A549 (cell line): ENCODE measurements around the gene TBCK.

Experiments
- CHD2 ChIP-seq: fragments of 150-350 bp; IDR thresholded peaks from 2 replicates; pipeline ENCODE4 v1.6.1; 2014; ENCODE audit warnings: low read length; ENCODE audit not compliant: partially characterized antibody
- HOXB5 ChIP-seq: fragments of 250-450 bp; sonication (Bioruptor Pico); IDR thresholded peaks from 2 replicates; pipeline ENCODE4 v1.5.0; 2020; ENCODE audit warnings: mild to moderate bottlenecking, moderate library complexity
- MAZ ChIP-seq: fragments of 150-350 bp; IDR thresholded peaks from 2 replicates; pipeline ENCODE4 v1.6.1; 2014; ENCODE audit warnings: antibody characterized with exemption, low read depth, low read length, borderline replicate concordance
- POLR2A ChIP-seq: IDR thresholded peaks from 2 replicates; pipeline ENCODE4 v1.6.1; 2012; ENCODE audit warnings: mild to moderate bottlenecking, low read length
- RCOR1 ChIP-seq: fragments of 150-350 bp; IDR thresholded peaks from 2 replicates; pipeline ENCODE4 v1.6.1; 2014; ENCODE audit warnings: antibody characterized with exemption, low read length, low read depth
- SREBF2 ChIP-seq: fragments of 450-650 bp; IDR thresholded peaks from 2 replicates; pipeline ENCODE4 v1.6.1; 2014; ENCODE audit warnings: mild to moderate bottlenecking, moderate library complexity
- ZC3H11A ChIP-seq: fragments of 450-650 bp; IDR thresholded peaks from 2 replicates; pipeline ENCODE4 v1.6.1; 2014; ENCODE audit warnings: antibody characterized with exemption, mild to moderate bottlenecking
- TF ChIP-seq, protein P1 (sequence below): fragments of >200 bp; sonication (Bioruptor Twin); formaldehyde crosslinking; IDR thresholded peaks from 3 replicates; pipeline ENCODE4 v1.5.1; 2016
- TF ChIP-seq, protein P2 (sequence below): IDR thresholded peaks from 2 replicates; pipeline ENCODE4 v1.6.1; 2012

DNA sequence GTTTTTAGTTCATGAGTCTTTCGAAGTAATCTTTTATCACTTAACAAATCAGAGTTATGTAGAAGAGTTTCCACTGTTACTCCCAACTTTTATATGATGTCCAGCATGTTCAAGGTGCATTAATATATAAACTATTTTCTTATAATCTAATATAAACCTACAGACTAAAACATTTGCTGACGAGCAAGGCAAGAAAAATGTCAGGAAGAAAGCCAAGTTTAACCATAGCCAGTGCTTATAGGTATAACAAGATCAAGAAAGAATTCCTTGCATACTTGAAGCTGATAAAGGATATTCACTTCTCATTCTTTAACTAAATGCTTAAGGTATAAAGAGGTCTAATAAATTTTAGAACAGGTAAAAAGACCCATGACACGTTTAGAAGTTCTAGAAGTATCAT is 253.0 kb downstream of the TBCK start:
- TF ChIP-seq CHD2: no peak
- no peak for TF ChIP-seq MAZ
- TF ChIP-seq ZC3H11A: no peak
- no peak for TF ChIP-seq HOXB5
- TF ChIP-seq, protein P1, sequence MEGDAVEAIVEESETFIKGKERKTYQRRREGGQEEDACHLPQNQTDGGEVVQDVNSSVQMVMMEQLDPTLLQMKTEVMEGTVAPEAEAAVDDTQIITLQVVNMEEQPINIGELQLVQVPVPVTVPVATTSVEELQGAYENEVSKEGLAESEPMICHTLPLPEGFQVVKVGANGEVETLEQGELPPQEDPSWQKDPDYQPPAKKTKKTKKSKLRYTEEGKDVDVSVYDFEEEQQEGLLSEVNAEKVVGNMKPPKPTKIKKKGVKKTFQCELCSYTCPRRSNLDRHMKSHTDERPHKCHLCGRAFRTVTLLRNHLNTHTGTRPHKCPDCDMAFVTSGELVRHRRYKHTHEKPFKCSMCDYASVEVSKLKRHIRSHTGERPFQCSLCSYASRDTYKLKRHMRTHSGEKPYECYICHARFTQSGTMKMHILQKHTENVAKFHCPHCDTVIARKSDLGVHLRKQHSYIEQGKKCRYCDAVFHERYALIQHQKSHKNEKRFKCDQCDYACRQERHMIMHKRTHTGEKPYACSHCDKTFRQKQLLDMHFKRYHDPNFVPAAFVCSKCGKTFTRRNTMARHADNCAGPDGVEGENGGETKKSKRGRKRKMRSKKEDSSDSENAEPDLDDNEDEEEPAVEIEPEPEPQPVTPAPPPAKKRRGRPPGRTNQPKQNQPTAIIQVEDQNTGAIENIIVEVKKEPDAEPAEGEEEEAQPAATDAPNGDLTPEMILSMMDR: no peak
- TF ChIP-seq POLR2A: no peak
- TF ChIP-seq RCOR1: no peak
- TF ChIP-seq SREBF2: no peak
- TF ChIP-seq, protein P2, sequence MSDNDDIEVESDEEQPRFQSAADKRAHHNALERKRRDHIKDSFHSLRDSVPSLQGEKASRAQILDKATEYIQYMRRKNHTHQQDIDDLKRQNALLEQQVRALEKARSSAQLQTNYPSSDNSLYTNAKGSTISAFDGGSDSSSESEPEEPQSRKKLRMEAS: no peak
